Skeletal muscle satellite cell (primary cell): ENCODE measurements around the gene EVX2.

ENCODE experiments used
- H3K27me3 ChIP-seq: 2 replicates; pipeline ENCODE4 v1.7.0; 2013; ENCODE audit warnings: low read length; ENCODE audit not compliant: control insufficient read depth, insufficient read depth
- H3K36me3 ChIP-seq: 2 replicates; pipeline ENCODE4 v1.7.0; 2013; ENCODE audit warnings: mild to moderate bottlenecking, control low read depth, low read length; ENCODE audit not compliant: insufficient read depth
- H3K4me1 ChIP-seq: 2 replicates; pipeline ENCODE4 v1.7.0; 2013; ENCODE audit warnings: low read length; ENCODE audit not compliant: control insufficient read depth, insufficient read depth
- H3K4me2 ChIP-seq: 2 replicates; pipeline ENCODE4 v1.7.0; 2013; ENCODE audit warnings: mild to moderate bottlenecking, low read length
- H3K4me3 ChIP-seq: 2 replicates; pipeline ENCODE4 v1.7.0; 2013; ENCODE audit warnings: low read length
- H3K9ac ChIP-seq: 2 replicates; pipeline ENCODE4 v1.7.0; 2013; ENCODE audit warnings: mild to moderate bottlenecking, low read depth, low read length, moderate library complexity
- H3K9me3 ChIP-seq: replicated peaks from 2 replicates; pipeline ENCODE4 v1.7.0; 2013; ENCODE audit warnings: mild to moderate bottlenecking, control low read depth, low read length

EVX2 gene

GRCh38 chr2:176071330-176072291 is 12.2 kb downstream of the EVX2 start:
- Histone ChIP-seq H3K9ac (no peak overlapping the region), H3K36me3 (no peaks in the 10 kb centered on the region), H3K4me1 (peaks cover 18% of the 10 kb centered on the region), H3K4me3 (no peak overlapping the region), H3K4me2 (no peak overlapping the region), H3K27me3 (peaks cover 99% of the 10 kb centered on the region), H3K9me3 (peaks cover 3% of the 10 kb centered on the region)

- H3K4me3 ChIP-seq: no peak overlapping the region
- H3K9me3 ChIP-seq: peaks cover 3% of the 10 kb centered on the region
- peak overlapping the region; percentile 56 for H3K4me2 ChIP-seq
Measured at GRCh38 chr2:176068419-176068832, 15.3 kb downstream of the EVX2 start.

GRCh38 chr2:176067589-176068418 is 16.0 kb downstream of the EVX2 start:
- peaks cover 95% of the 10 kb centered on the region for H3K27me3 ChIP-seq
- H3K4me1 ChIP-seq: peaks cover 18% of the 10 kb centered on the region
- H3K36me3 ChIP-seq: no peaks in the 10 kb centered on the region
- H3K9me3 ChIP-seq: peaks cover 3% of the 10 kb centered on the region
- no peak overlapping the region for H3K9ac ChIP-seq
- H3K4me2 ChIP-seq: peak overlapping the region; percentile 78
- peak overlapping the region; percentile 63 for H3K4me3 ChIP-seq

More at GRCh38 chr2:176068419-176068832, 15.3 kb downstream of the EVX2 start:
- no peaks in the 10 kb centered on the region for H3K36me3 ChIP-seq
- H3K27me3 ChIP-seq: peaks cover 95% of the 10 kb centered on the region
- H3K4me1 ChIP-seq: peaks cover 18% of the 10 kb centered on the region
- no peak overlapping the region for H3K9ac ChIP-seq

- H3K4me3 ChIP-seq: peak overlapping the region; percentile 63
- H3K27me3 ChIP-seq: peaks cover 94% of the 10 kb centered on the region
Measured at GRCh38 chr2:176066645-176067588, 16.8 kb downstream of the EVX2 start.

GRCh38 chr2:176063958-176064357 is 19.8 kb downstream of the EVX2 start:
- Histone ChIP-seq H3K9me3 (peaks cover 3% of the 10 kb centered on the region), H3K36me3 (no peaks in the 10 kb centered on the region), H3K27me3 (peaks cover 78% of the 10 kb centered on the region), H3K4me3 (no peak overlapping the region), H3K4me1 (peaks cover 18% of the 10 kb centered on the region), H3K4me2 (no peak overlapping the region), H3K9ac (no peak overlapping the region)

More at GRCh38 chr2:176066645-176067588, 16.8 kb downstream of the EVX2 start:
- Histone ChIP-seq H3K9me3 (peaks cover 3% of the 10 kb centered on the region), H3K4me1 (peaks cover 18% of the 10 kb centered on the region), H3K36me3 (no peaks in the 10 kb centered on the region), H3K9ac (no peak overlapping the region), H3K4me2 (peak overlapping the region; percentile 78)

GRCh38 chr2:176056406-176056805 is 27.4 kb downstream of the EVX2 start:
- no peak overlapping the region for H3K9ac ChIP-seq
- H3K36me3 ChIP-seq: no peaks in the 10 kb centered on the region
- H3K4me3 ChIP-seq: no peak overlapping the region
- H3K9me3 ChIP-seq: no peaks in the 10 kb centered on the region
- no peak overlapping the region for H3K4me2 ChIP-seq
- H3K27me3 ChIP-seq: peaks cover 13% of the 10 kb centered on the region
- no peaks in the 10 kb centered on the region for H3K4me1 ChIP-seq

GRCh38 chr2:176039375-176039774 is 44.4 kb downstream of the EVX2 start:
- Histone ChIP-seq H3K4me3 (no peak overlapping the region), H3K4me1 (no peaks in the 10 kb centered on the region), H3K36me3 (no peaks in the 10 kb centered on the region), H3K9me3 (no peaks in the 10 kb centered on the region), H3K9ac (no peak overlapping the region), H3K27me3 (peaks cover 5% of the 10 kb centered on the region), H3K4me2 (no peak overlapping the region)

GRCh38 chr2:176038694-176039093 is 45.1 kb downstream of the EVX2 start:
- peaks cover 5% of the 10 kb centered on the region for H3K27me3 ChIP-seq
- no peaks in the 10 kb centered on the region for H3K36me3 ChIP-seq
- H3K4me2 ChIP-seq: no peak overlapping the region
- no peak overlapping the region for H3K4me3 ChIP-seq
- no peak overlapping the region for H3K9ac ChIP-seq
- no peaks in the 10 kb centered on the region for H3K4me1 ChIP-seq
- no peaks in the 10 kb centered on the region for H3K9me3 ChIP-seq

- H3K36me3 ChIP-seq: no peaks in the 10 kb centered on the region
- H3K4me2 ChIP-seq: no peak overlapping the region
- no peaks in the 10 kb centered on the region for H3K4me1 ChIP-seq
- H3K9ac ChIP-seq: no peak overlapping the region
- peaks cover 5% of the 10 kb centered on the region for H3K27me3 ChIP-seq
- H3K9me3 ChIP-seq: no peaks in the 10 kb centered on the region
- H3K4me3 ChIP-seq: no peak overlapping the region
Measured at GRCh38 chr2:176035013-176035691, 48.6 kb downstream of the EVX2 start.

- Histone ChIP-seq H3K27me3 (no peaks in the 10 kb centered on the region), H3K9me3 (no peaks in the 10 kb centered on the region), H3K36me3 (no peaks in the 10 kb centered on the region)
Measured at GRCh38 chr2:176027806-176028205, 56.0 kb downstream of the EVX2 start.

More at GRCh38 chr2:176027806-176028205, 56.0 kb downstream of the EVX2 start:
- no peak overlapping the region for H3K4me3 ChIP-seq
- no peak overlapping the region for H3K9ac ChIP-seq
- H3K4me2 ChIP-seq: no peak overlapping the region
- no peaks in the 10 kb centered on the region for H3K4me1 ChIP-seq
